Hypothalamus (tissue), 51 donors: ENCODE results near the gene TNFRSF25.
A peak's percentile ranks its signal among the peaks of the same experiment; 100 is the strongest.
"Not testable (repeated sequence)": the region's sequence is repeated elsewhere in the genome, so short reads cannot be mapped to it uniquely, and the experiment has no call there.

Experiments
- DNase-seq, 51 donors: peaks; one replicate each; lab custom pipeline; 2025; lab: John Stamatoyannopoulos, UW

Gene TNFRSF25

DNA sequence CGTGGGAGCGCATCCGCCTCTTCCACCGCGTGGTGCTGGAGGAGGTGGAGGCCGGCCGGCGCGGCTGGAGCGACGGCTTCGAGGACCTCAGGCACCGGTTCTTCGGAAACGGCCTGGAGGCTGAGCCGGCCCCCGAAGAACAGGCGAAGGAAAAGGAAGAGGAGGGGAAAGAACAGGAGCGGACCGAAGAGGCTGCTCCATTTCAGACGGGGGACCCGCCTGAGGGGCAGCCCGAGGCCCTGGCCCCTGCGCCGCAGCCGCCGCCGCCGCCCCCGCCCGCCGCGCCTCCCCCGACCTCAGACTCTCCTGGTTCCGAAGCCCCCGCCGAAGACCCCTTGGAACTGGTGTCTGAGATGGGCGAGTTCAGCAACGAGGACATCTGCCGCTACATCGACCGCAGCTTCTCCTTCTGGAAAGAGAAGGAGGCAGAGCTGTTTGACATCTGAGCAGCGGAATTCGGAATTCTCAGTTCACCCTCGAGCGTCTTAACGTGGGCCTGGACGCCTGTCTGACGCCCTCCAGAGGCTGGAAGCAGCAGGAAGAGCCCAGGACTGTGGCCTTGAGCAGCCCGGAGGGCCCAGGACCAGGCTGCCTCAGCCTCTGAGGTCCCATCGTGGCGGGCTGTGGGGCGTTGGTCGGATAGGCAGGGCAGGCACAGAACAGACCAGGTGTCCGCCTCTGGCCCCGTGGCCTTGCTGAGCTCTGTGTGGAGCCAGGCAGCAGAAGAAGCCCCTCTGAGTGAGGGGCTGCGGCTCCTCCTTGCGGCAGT, 10.0 kb downstream of the TNFRSF25 start:
- not testable (repeated sequence) for DNase-seq

- DNase-seq, result no peak
Measured at GRCh38 chr1:6454856-6455751, 10.9 kb downstream of the TNFRSF25 start.

DNA sequence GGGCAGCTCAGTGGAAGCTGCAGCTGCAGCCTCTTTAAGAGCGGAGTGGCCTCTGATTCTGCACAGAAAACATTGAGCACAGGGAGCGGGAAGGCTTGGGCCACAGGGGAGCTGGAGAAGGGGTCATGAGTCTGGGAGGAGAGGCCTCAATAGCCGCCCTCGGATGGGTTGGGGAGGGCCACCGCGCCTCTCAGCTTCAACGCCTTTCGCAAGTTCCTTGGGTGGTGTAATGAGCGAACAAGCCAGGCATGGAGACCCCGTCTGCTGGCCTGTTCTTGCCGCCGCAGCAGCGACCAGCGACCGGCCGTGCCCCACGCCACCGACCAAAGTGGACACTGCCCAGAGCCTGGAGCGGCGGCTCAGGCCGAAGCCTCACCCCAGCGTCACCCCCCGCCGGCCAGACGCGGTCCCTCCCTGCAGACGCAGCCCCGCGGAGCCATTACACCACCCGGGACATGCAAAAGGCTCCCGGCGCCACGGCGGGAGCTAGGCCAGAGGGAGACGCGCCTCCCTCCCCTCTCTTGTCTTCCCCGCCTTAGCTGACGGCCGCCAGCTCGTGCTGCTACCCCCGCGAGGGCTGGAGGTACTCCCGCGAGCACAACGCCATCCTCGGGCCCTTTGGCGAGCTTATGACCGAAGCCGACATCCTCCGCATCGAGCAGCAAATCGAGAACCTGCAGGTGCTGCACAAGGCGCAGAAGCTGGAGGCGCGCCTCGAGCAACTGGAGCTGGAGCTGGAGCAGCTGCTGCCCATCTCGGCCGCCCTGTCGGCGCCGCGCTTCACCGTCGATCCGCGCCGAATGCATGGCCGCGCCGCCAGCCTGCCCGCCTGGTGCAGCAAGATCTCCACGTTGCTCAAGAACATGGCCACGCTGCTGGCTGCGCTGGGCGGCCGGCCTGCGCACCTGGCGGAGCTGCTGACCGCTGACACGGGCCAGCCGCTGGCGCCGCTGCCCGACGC, 11.8 kb downstream of the TNFRSF25 start:
- not testable (repeated sequence) for DNase-seq

DNA sequence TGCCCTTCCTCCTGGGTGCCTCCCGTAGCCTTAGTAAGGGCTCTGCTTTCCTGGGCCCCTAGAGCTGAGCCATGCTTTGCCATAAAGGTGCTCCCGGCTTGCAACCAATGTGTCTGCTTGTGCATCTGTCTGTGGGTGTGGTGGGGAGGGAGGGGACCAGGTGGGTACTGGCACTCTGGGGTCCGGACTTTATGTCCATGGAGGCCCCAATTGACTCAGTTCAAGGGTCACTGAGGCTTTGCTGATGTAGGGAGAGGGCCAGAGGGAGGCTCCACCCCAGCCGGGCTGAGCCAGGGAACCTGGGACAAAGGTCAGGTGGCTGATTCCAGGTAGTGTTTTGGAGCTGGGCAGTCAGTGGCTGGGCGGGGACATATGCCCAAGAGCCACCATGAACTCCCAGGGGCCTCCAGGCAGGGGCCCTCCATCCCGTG, 15.0 kb downstream of the TNFRSF25 start:
- no peak for DNase-seq

DNA sequence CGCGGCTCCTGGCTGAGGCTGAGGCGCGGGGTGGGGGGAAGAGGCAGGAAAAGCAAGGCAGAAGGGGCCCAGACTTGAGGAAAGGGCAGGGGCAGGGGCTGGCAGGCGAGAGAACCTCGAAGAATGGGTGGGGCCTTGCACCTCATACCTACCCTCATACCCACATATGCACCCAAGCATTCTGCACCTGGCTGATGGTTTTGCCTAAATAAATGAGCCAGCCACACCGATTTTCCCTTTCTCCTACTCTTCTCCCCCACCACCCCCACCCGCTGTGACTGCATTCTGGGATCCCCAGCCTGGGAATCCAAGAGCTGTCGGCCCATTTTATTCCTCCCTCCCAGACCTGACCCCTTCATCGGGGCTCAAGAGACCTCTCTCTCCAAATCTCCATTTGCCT, 15.5 kb downstream of the TNFRSF25 start:
- not testable (repeated sequence) for DNase-seq

DNA sequence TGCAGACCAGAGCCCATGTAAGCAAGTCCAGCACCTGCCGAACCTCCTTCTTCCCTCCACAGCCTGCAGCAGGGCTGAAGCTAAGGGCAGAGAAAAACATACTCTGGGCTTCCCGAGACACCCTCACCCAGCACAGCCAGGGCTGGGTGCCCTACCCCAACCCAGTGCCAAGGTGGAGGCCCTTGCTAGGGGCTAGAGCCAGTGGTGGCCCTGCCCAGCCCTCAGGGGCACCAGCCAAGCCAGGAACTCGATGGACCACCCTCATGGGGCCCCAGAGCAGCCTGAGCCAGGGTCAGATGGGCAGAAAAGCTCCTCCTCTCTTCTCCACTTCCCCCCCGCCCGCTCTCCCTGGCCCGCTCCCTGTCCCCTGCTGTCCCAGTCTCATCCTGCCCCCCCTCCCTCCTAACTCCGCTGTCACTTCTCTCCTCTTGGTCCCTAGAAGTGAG, 15.9 kb downstream of the TNFRSF25 start:
- no peak for DNase-seq

- DNase-seq, result peak in 19 of 51 donors; percentile 3 to 65 (median 19)
Measured at GRCh38 chr1:6448749-6449631, 17.0 kb downstream of the TNFRSF25 start.

- DNase-seq, result no peak
Measured at GRCh38 chr1:6447818-6448748, 17.9 kb downstream of the TNFRSF25 start.

- DNase-seq, result peak in 1 of 51 donors; percentile 13
Measured at GRCh38 chr1:6447016-6447817, 18.8 kb downstream of the TNFRSF25 start.

- no peak for DNase-seq
Measured at GRCh38 chr1:6446665-6447015, 19.3 kb downstream of the TNFRSF25 start.

DNA sequence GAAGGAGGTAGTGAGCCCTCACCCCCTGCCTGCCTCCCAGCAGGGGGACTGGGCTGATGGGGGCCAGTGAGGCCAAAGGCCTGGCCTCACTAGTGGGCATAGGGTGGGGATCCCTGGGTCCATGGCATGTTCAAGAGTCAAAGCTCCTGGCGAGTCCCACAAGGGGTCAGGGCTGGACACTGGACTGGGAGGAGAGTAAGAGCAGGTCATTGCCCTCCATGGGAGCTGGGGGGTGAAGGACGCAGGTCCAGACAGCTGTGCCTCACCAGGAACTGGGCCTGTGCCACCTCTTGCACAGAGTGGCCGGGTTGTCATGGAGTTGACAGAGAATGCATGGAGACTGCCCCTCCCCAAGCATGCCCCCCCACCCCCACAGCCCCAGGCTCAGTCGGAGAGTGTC, 20.0 kb downstream of the TNFRSF25 start:
- not testable (repeated sequence) for DNase-seq

GRCh38 chr1:6445062-6445763, 20.8 kb downstream of the TNFRSF25 start:
- DNase-seq, result peak in 11 of 51 donors; percentile 3 to 28 (median 12)

DNA sequence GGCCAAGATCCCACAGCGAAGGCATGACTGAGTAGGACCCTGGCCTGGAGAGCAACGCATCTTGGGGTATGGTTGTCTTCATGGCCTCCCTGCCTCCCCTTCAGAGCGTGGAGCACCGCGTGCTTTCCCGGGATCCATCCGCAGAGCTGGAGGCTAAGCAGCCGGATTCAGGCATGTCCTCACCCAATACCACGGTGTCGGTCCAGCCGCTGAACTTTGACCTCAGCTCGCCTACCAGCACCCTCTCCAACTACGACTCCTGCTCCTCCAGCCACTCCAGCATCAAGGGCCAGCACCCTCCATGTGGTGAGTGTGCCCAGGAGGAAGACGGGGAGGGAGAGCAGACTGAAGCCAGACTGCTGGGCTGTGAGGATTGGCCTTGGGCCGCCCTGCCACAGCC, 21.6 kb downstream of the TNFRSF25 start:
- no peak for DNase-seq

DNA sequence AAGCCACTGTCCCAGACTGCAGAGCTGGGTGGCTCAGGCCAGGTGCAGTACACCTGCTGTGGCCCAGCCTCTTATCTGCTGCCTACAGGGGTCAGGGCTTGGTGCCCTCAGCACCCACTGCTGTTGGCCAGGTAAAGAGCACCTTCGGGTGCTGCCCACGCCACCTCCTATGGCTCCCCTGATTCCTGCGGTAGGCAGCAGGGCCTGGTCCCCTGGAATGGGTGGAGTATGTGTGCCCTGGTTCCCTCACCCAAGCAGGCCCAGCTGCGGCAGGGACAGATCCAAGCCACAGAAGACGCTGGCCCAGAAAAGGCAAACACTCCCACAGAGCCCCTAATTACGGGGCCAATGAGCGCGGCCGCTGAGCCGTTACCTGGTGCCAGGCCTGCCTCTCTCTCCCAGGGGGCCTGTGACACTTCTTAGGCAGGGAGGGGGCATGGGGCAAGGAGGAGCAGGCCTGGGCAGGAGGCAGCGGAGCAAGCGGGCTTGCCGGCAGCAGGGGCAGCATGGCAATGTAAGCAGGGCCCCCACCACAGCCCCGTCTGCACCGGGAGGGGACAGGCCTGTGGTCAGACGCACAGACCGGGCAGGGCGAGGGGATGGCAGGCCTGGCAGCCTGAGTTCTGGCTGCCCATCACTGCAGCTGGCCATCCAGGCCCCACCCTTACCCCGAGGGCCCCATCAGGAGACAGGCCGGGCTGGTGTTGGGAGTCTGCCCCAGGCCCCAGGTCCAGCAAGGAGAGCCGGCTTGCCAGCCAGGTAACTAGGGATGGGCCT, 22.4 kb downstream of the TNFRSF25 start:
- DNase-seq, result no peak

GRCh38 chr1:6441586-6441985, 24.4 kb downstream of the TNFRSF25 start:
- no peak for DNase-seq
